ENCODE results near the gene TDRD12.

The TDRD12 gene

GRCh38 chr19:32811151-32811550 lies 91.6 kb downstream of the TDRD12 start:
- DNase-seq (ENCODE audit: low spot score) = no peak

GRCh38 chr19:32812036-32812435 lies 92.5 kb downstream of the TDRD12 start:
- DNase-seq (ENCODE audit: low spot score) = no peak

GRCh38 chr19:32812571-32812970 lies 93.0 kb downstream of the TDRD12 start:
- DNase-seq (ENCODE audit: low spot score) = no peak

- DNase-seq (ENCODE audit: low spot score) = no peak
Measured at GRCh38 chr19:32813862-32814425, 94.4 kb downstream of the TDRD12 start.

- DNase-seq (ENCODE audit: low spot score) = no peak
Measured at GRCh38 chr19:32814624-32815023, 95.1 kb downstream of the TDRD12 start.

GRCh38 chr19:32816555-32817099 lies 97.1 kb downstream of the TDRD12 start:
- DNase-seq (ENCODE audit: low spot score) = no peak

GRCh38 chr19:32817569-32818476 lies 98.3 kb downstream of the TDRD12 start:
- DNase-seq (ENCODE audit: low spot score) = no peak

GRCh38 chr19:32818536-32818935 lies 99.0 kb downstream of the TDRD12 start:
- DNase-seq (ENCODE audit: low spot score) = no peak

- DNase-seq (ENCODE audit: low spot score) = no peak
Measured at GRCh38 chr19:32819419-32820400, 100.1 kb downstream of the TDRD12 start.

GRCh38 chr19:32822916-32823746 lies 103.6 kb downstream of the TDRD12 start:
- DNase-seq (ENCODE audit: low spot score) = no peak

- no peak for DNase-seq (ENCODE audit: low spot score)
Measured at GRCh38 chr19:32823747-32824102, 104.2 kb downstream of the TDRD12 start.

- DNase-seq (ENCODE audit: low spot score) = no peak
Measured at GRCh38 chr19:32824191-32824751, 104.7 kb downstream of the TDRD12 start.

- DNase-seq (ENCODE audit: low spot score) = no peak
Measured at GRCh38 chr19:32824916-32825608, 105.5 kb downstream of the TDRD12 start.

GRCh38 chr19:32828139-32828538 lies 108.6 kb downstream of the TDRD12 start:
- no peak for DNase-seq (ENCODE audit: low spot score)

- no peak for DNase-seq (ENCODE audit: low spot score)
Measured at GRCh38 chr19:32828643-32829344, 109.2 kb downstream of the TDRD12 start.

- peak; percentile 12 for DNase-seq (ENCODE audit: low spot score)
Measured at GRCh38 chr19:32829345-32829896, 109.9 kb downstream of the TDRD12 start.

GRCh38 chr19:32830231-32831014 lies 110.9 kb downstream of the TDRD12 start:
- DNase-seq (ENCODE audit: low spot score) = no peak

- no peak for DNase-seq (ENCODE audit: low spot score)
Measured at GRCh38 chr19:32831611-32832010, 112.0 kb downstream of the TDRD12 start.
